ENCODE results near the gene STK24. TPM values are rescaled to one million over a fixed set of nuclear protein-coding genes. Genes with fewer than 3 reads are reported as not detected.

STK24 gene
- total RNA-seq, 6 donors from 2014 or later, result 51.3 to 89.8 (median 78.6) TPM

- WGBS, 2 donors, result 89 to 90% methylated on average over 4 of the region's 4 CpGs
- DNase-seq, result no peak
- no peaks in the 10 kb centered on the region for H3K9me3 ChIP-seq
- H3K27me3 ChIP-seq, result no peaks in the 10 kb centered on the region
- peaks cover 0 to 6% (median 2%) of the 10 kb centered on the region in 4 donors for H3K4me1 ChIP-seq
- TF ChIP-seq POLR2AphosphoS5 (IDR thresholded peaks at IDR 0.05) (no peak), CTCF (IDR thresholded peaks at IDR 0.05) (no peak), EP300 (IDR thresholded peaks at IDR 0.05) (no peak), POLR2A (IDR thresholded peaks at IDR 0.05) (no peak)
- no peaks in the 10 kb centered on the region for H3K36me3 ChIP-seq
- H3K4me3 ChIP-seq, result no peak overlapping the region
- H3K27ac ChIP-seq, result no peak overlapping the region
- no peak for ATAC-seq (ENCODE audit: low FRiP score in 2 of 2)
Measured at GRCh38 chr13:98586400-98587345, 9.8 kb upstream of the STK24 start.

- no peak overlapping the region for H3K27ac ChIP-seq
- TF ChIP-seq CTCF (IDR thresholded peaks at IDR 0.05), result no peak
- H3K9me3 ChIP-seq, result no peaks in the 10 kb centered on the region
Measured at GRCh38 chr13:98585946-98586345, 9.0 kb upstream of the STK24 start.

GRCh38 chr13:98585398-98585754, 8.5 kb upstream of the STK24 start:
- no peaks in the 10 kb centered on the region for H3K27me3 ChIP-seq
- 40 to 70% methylated on average over 1 to 5 of the region's 5 CpGs for WGBS, 2 donors
- no peak for TF ChIP-seq CTCF (IDR thresholded peaks at IDR 0.05)
- TF ChIP-seq POLR2AphosphoS5 (IDR thresholded peaks at IDR 0.05), result no peak
- TF ChIP-seq EP300 (IDR thresholded peaks at IDR 0.05), result no peak
- no peaks in the 10 kb centered on the region for H3K9me3 ChIP-seq
- ATAC-seq (ENCODE audit: low FRiP score in 2 of 2), result no peak
- H3K27ac ChIP-seq, result no peak overlapping the region
- peaks cover 0 to 9% (median 4%) of the 10 kb centered on the region in 4 donors for H3K4me1 ChIP-seq
- no peaks in the 10 kb centered on the region for H3K36me3 ChIP-seq
- H3K4me3 ChIP-seq, result no peak overlapping the region
- peak in 1 of 2 donors; percentile 43 for DNase-seq

More at GRCh38 chr13:98585946-98586345, 9.0 kb upstream of the STK24 start:
- H3K4me3 ChIP-seq, result no peak overlapping the region
- H3K4me1 ChIP-seq, result peaks cover 0 to 9% (median 4%) of the 10 kb centered on the region in 4 donors
- H3K27me3 ChIP-seq, result no peaks in the 10 kb centered on the region
- H3K36me3 ChIP-seq, result no peaks in the 10 kb centered on the region
- ATAC-seq (ENCODE audit: low FRiP score in 2 of 2) (no peak), DNase-seq (no peak)
- WGBS, 2 donors, result 90 to 95% methylated on average over 3 of the region's 3 CpGs

- ATAC-seq (ENCODE audit: low FRiP score in 2 of 2), result no peak
- Histone ChIP-seq H3K36me3 (no peaks in the 10 kb centered on the region), H3K9me3 (no peaks in the 10 kb centered on the region), H3K4me1 (peaks cover 0 to 9% (median 4%) of the 10 kb centered on the region in 4 donors), H3K27me3 (no peaks in the 10 kb centered on the region), H3K27ac (no peak overlapping the region), H3K4me3 (no peak overlapping the region)
- DNase-seq, result no peak
- no peak for TF ChIP-seq POLR2AphosphoS5 (IDR thresholded peaks at IDR 0.05)
- no peak for TF ChIP-seq EP300 (IDR thresholded peaks at IDR 0.05)
- no peak for TF ChIP-seq CTCF (IDR thresholded peaks at IDR 0.05)
- no peak for TF ChIP-seq POLR2A (IDR thresholded peaks at IDR 0.05)
- 72 to 74% methylated on average over 4 of the region's 4 CpGs for WGBS, 2 donors
Measured at GRCh38 chr13:98584668-98585397, 7.9 kb upstream of the STK24 start.

Data from upper lobe of left lung (tissue), 6 donors.